K562 (cell line): Measurements from ENCODE around the gene PARD3. TPM values are rescaled to one million over a fixed set of nuclear protein-coding genes. Genes with fewer than 3 reads are reported as not detected.

Experiments
- ATAC-seq: fragments of 200-7000 bp; cut with Tn5 transposase; 3 replicates; pipeline ENCODE4 v1.9.1; 2020; ENCODE audit warnings: moderate library complexity
- BruUV-seq: library from RNA; stranded (reverse); fragments of 400-500 nt; replicated peaks from 2 replicates; lab custom pipeline; 2021; lab: Mats Ljungman, UMichigan
- CTCF ChIA-PET: fragments of 300-600 bp; formaldehyde crosslinking; extraction: SDS; loops from one replicate; lab custom pipeline; 2021; ENCODE audit warnings: low intra/inter-chr PET ratio; lab: Yijun Ruan, JAX
- POLR2A ChIA-PET: fragments of 300-600, 350-650 bp; sonication (Branson Sonifier 250); formaldehyde crosslinking; extraction: SDS; loops from one replicate; lab custom pipeline; 2021; ENCODE audit warnings: antibody characterized with exemption, inconsistent platforms; lab: Yijun Ruan, JAX
- DNase-seq, 4 experiments: peaks; one replicate each; pipeline versions ENCODE4 v3.0.0 to v3.0.0-alpha.2; 2011 to 2018; ENCODE audit warnings: low spot score in 3 of 4, mixed read lengths in 3 of 4; ENCODE audit errors: extremely low read depth in 1 of 4
- FAIRE-seq: peaks from 2 replicates; lab custom pipeline; 2011; peaks lifted over from hg19 to GRCh38; lab: Jason Lieb, UNC
- H2AFZ ChIP-seq: 2 replicates; pipeline ENCODE4 v1.6.0; 2011; ENCODE audit warnings: low read depth, low read length, control low read depth, inconsistent platforms
- H3K27ac ChIP-seq: fragments of 200-600 bp; 3 replicates; pipeline ENCODE4 v1.8.0; 2011; ENCODE audit warnings: low read depth, mild to moderate bottlenecking, control low read depth, inconsistent platforms, low read length, moderate library complexity, mixed read lengths; ENCODE audit errors: extremely low read depth
- H3K27me3 ChIP-seq, 2 experiments: fragments of 300-600 bp in 1 of 2; 2 replicates in 1 of 2; 3 replicates in 1 of 2; pipeline versions ENCODE4 v1.6.0 to v1.8.0; 2011; ENCODE audit warnings: inconsistent platforms in 2 of 2, low read length in 2 of 2, mild to moderate bottlenecking in 1 of 2, mixed read lengths in 1 of 2, moderate library complexity in 1 of 2; ENCODE audit not compliant: control insufficient read depth in 2 of 2, insufficient read depth in 2 of 2
- H3K36me3 ChIP-seq: fragments of 300-600 bp; 3 replicates; pipeline ENCODE4 v1.8.0; 2011; ENCODE audit warnings: mild to moderate bottlenecking, low read length, inconsistent platforms; ENCODE audit not compliant: control insufficient read depth, insufficient read depth
- H3K4me1 ChIP-seq, 2 experiments: fragments of 200-600 bp in 1 of 2; replicated peaks in 1 of 2; 2 replicates in 1 of 2; 3 replicates in 1 of 2; pipeline versions ENCODE4 v1.5.1 to v1.8.0; 2011; ENCODE audit warnings: inconsistent platforms in 2 of 2, low read length in 2 of 2, mild to moderate bottlenecking in 1 of 2, mixed read lengths in 1 of 2, moderate library complexity in 1 of 2; ENCODE audit not compliant: control insufficient read depth in 2 of 2, insufficient read depth in 2 of 2
- H3K4me2 ChIP-seq: 2 replicates; pipeline ENCODE4 v1.6.1; 2011; ENCODE audit warnings: low read length, control low read depth, inconsistent platforms, mixed read lengths; ENCODE audit not compliant: insufficient read depth
- H3K4me3 ChIP-seq: fragments of 200-600 bp; sonication (generic), shearing (Covaris generic); 2 replicates; pipeline ENCODE4 v1.5.1; 2016; ENCODE audit warnings: control low read depth, inconsistent platforms
- H3K79me2 ChIP-seq: fragments of 200-600 bp; 3 replicates; pipeline ENCODE4 v1.8.0; 2011; ENCODE audit warnings: low read length, inconsistent platforms; ENCODE audit not compliant: control insufficient read depth, insufficient read depth
- H3K9ac ChIP-seq, 2 experiments: 2 replicates each; pipeline versions ENCODE4 v1.6.0 to v1.6.1; 2011; ENCODE audit warnings: low read depth in 2 of 2, low read length in 2 of 2, control low read depth in 1 of 2, inconsistent platforms in 1 of 2, mild to moderate bottlenecking in 1 of 2, mixed read lengths in 1 of 2; ENCODE audit not compliant: insufficient read depth in 1 of 2
- H3K9me1 ChIP-seq: one replicate; pipeline ENCODE4 v1.6.0; 2011; ENCODE audit warnings: inconsistent platforms, mild to moderate bottlenecking, low read length, moderate library complexity; ENCODE audit not compliant: control insufficient read depth, insufficient read depth
- H3K9me3 ChIP-seq: replicated peaks from 2 replicates; pipeline ENCODE4 v1.5.1; 2011; ENCODE audit warnings: low read depth, low read length, inconsistent platforms; ENCODE audit not compliant: control insufficient read depth, insufficient read depth
- H4K20me1 ChIP-seq: replicated peaks from 2 replicates; pipeline ENCODE4 v1.6.1; 2011; ENCODE audit warnings: low read length, inconsistent platforms, mixed read lengths; ENCODE audit not compliant: control insufficient read depth, insufficient read depth
- BDP1 ChIP-seq: IDR thresholded peaks from 3 replicates; pipeline ENCODE4 v1.6.1; 2011; ENCODE audit not compliant: insufficient read length, insufficient read depth
- HNRNPUL1 ChIP-seq: fragments of 200-400 bp; formaldehyde crosslinking; IDR thresholded peaks from 2 replicates; pipeline ENCODE4 v1.6.1; 2017; ENCODE audit warnings: low read length
- JUN ChIP-seq, 2 experiments: sonication (generic) in 1 of 2; formaldehyde crosslinking in 1 of 2; IDR thresholded peaks; 2 replicates each; pipeline versions ENCODE4 v1.6.1 to v1.8.0; 2012 to 2022; ENCODE audit warnings: borderline replicate concordance in 2 of 2, mild to moderate bottlenecking in 2 of 2, improper control_type of control experiment in 1 of 2, low read depth in 1 of 2, low read length in 1 of 2, missing genetic modification reagents in 1 of 2
- SMAD2 ChIP-seq: fragments of 150-350 bp; IDR thresholded peaks from 2 replicates; pipeline ENCODE4 v1.6.1; 2014; ENCODE audit warnings: low read depth, mild to moderate bottlenecking, low read length
- WGBS: fragments of 100-300 bp; shearing (Covaris generic); methylation state at CpG from one replicate; pipeline ENCODE4 v1.1.6; 2016; ENCODE audit warnings: low coverage, mixed read lengths; ENCODE audit not compliant: insufficient coverage; ENCODE audit errors: missing lambda C conversion rate; 5-methylcytosine and 5-hydroxymethylcytosine counted together
- in situ Hi-C: fragments of 300-500 bp; cut with MboI; formaldehyde crosslinking; loops from 4 replicates; pipeline ENCODE4 v1.15.0; 2018; ENCODE audit warnings: inconsistent platforms, mixed read lengths
- intact Hi-C: fragments of 100-400 bp; cut with micrococcal nuclease; formaldehyde crosslinking; loops from 2 replicates; pipeline ENCODE4 v1.14.2; 2022
- polyA plus RNA-seq, 8 experiments: library from polyadenylated mRNA; depleted of rRNA in 4 of 8; stranded (reverse) in 5 of 8; unstranded in 3 of 8; fragments of >200 nt; fragmentation: Nextera tagmentation in 2 of 8; fragmentation: Illumina TruSeq in 1 of 8; extraction: Ambion mirVana in 2 of 8; extraction: Trizol in 1 of 8; gene quantifications; 2 replicates each; pipeline versions ENCODE4 v1.2.1 to v1.2.3, GENCODE V29; 2011 to 2014; ENCODE audit warnings: inconsistent platforms in 1 of 8, missing spikeins in 1 of 8
- total RNA-seq, 7 experiments: library from RNA; depleted of rRNA in 6 of 7; stranded (reverse); fragments of >200 nt in 6 of 7; fragmentation: Illumina TruSeq in 2 of 7; extraction: Trizol in 2 of 7; gene quantifications; 2 replicates each; pipeline versions ENCODE4 v1.2.1 to v1.2.3, GENCODE V29; 2011 to 2021; ENCODE audit warnings: low replicate concordance in 1 of 7

The PARD3 gene
- total and polyA plus RNA-seq, 9 of the 15 experiments (the other 6 are each of a cell fraction or from before 2014, with no cell fraction given) = 2.7 to 11.7 (median 7.7) TPM

- Histone ChIP-seq H3K4me2 (no peak overlapping the region), H3K9ac (no peak overlapping the region), H3K4me1 (peaks cover 6% of the 10 kb centered on the region in 2 experiments; a peak in 4 of 5 replicates), H3K9me1 (no peaks in the 10 kb centered on the region), H3K4me3 (no peak overlapping the region), H3K27me3 (no peaks in the 10 kb centered on the region; a peak in 1 of 5 replicates), H3K36me3 (no peaks in the 10 kb centered on the region), H2AFZ (no peak overlapping the region), H4K20me1 (no peaks in the 10 kb centered on the region; the same call in none of the 2 replicates), H3K9me3 (no peaks in the 10 kb centered on the region), H3K79me2 (no peaks in the 10 kb centered on the region), H3K27ac (no peak overlapping the region)
- ChIA-PET CTCF (no interaction called here), POLR2A (no interaction called here)
- no TSS peak for BruUV-seq
- no peak for DNase-seq
- FAIRE-seq = no peak
- no peak for TF ChIP-seq BDP1
- no peak for TF ChIP-seq JUN (IDR thresholded peaks at IDR 0.05; ENCODE audit: borderline replicate concordance, low read depth, low read length)
- TF ChIP-seq JUN (CRISPR knock-in tag; IDR thresholded peaks at IDR 0.05; ENCODE audit: borderline replicate concordance) = no peak
- no peak for TF ChIP-seq SMAD2
- TF ChIP-seq HNRNPUL1 = no peak
- 22% methylated on average over 1 of the region's 1 CpG for WGBS
- in situ Hi-C loops = loop anchor here (5.0 to 10.0 kb wide), 2 partner anchors 318 to 545 kb away; no protein-coding TSS in a partner anchor
- ATAC-seq = no peak
- intact Hi-C loops = loop anchor here (2.0 to 10.0 kb wide), 3 partner anchors 68 to 552 kb away; no protein-coding TSS in a partner anchor
These were observed 147.9 kb downstream of the PARD3 start for GRCh38 chr10:34667177-34667576.
